C4-2B (cell line): ENCODE results near the gene ITGBL1.

Experiments used
- H3K27ac ChIP-seq: fragments of 450-650 bp; 2 replicates; pipeline ENCODE4 v1.5.1; 2017
- CTCF ChIP-seq: fragments of 450-650 bp; conservative IDR thresholded peaks from 2 replicates; pipeline ENCODE4 v1.5.1; 2017; ENCODE audit warnings: mild to moderate bottlenecking
- ZFX ChIP-seq: fragments of 450-650 bp; IDR thresholded peaks from 2 replicates; pipeline ENCODE4 v1.6.1; 2017

ITGBL1 gene

GRCh38 chr13:101453784-101454201 is 1.3 kb downstream of the ITGBL1 start:
- TF ChIP-seq CTCF (peak; percentile 68), ZFX (no peak)
- H3K27ac ChIP-seq = no peak overlapping the region

- H3K27ac ChIP-seq = no peak overlapping the region
- no peak for TF ChIP-seq ZFX
- TF ChIP-seq CTCF = no peak
Observed at GRCh38 chr13:101454767-101455166, 2.3 kb downstream of the ITGBL1 start.

- no peak overlapping the region for H3K27ac ChIP-seq
- TF ChIP-seq CTCF = no peak
- no peak for TF ChIP-seq ZFX
Observed at GRCh38 chr13:101455863-101456262, 3.4 kb downstream of the ITGBL1 start.

GRCh38 chr13:101457176-101457575 is 4.7 kb downstream of the ITGBL1 start:
- no peak for TF ChIP-seq CTCF
- no peak for TF ChIP-seq ZFX
- no peak overlapping the region for H3K27ac ChIP-seq

- no peak overlapping the region for H3K27ac ChIP-seq
- no peak for TF ChIP-seq ZFX
- TF ChIP-seq CTCF = no peak
Observed at GRCh38 chr13:101465877-101466276, 13.4 kb downstream of the ITGBL1 start.

- TF ChIP-seq ZFX = no peak
- no peak for TF ChIP-seq CTCF
- H3K27ac ChIP-seq = no peak overlapping the region
Observed at GRCh38 chr13:101467415-101467814, 14.9 kb downstream of the ITGBL1 start.

- TF ChIP-seq ZFX (no peak), CTCF (no peak)
Observed at GRCh38 chr13:101473458-101473857, 21.0 kb downstream of the ITGBL1 start.

More at GRCh38 chr13:101473458-101473857, 21.0 kb downstream of the ITGBL1 start:
- no peak overlapping the region for H3K27ac ChIP-seq
